ENCODE results near the gene PBX2. TPM values are rescaled to one million over a fixed set of nuclear protein-coding genes. Genes with fewer than 3 reads are reported as not detected.

Gene PBX2
- total and polyA plus RNA-seq, 10 of the 15 experiments (the other 5 are each of a cell fraction or from before 2014, with no cell fraction given) = 0.84 to 66.5 (median 20.6) TPM

GRCh38 chr6:32192608-32193039, 2.6 kb upstream of the PBX2 start, which contains the start of gene GPSM3:
Gene GPSM3, minus strand, starts transcription at chr6:32192643. Its CDS starts 130 bp downstream, at chr6:32192513.
- Histone ChIP-seq H3K9ac (ENCODE audit: control insufficient read depth, insufficient read depth, low read length) (peak within 1 kb of the TSS; percentile 99), H3K27ac (ENCODE audit: control insufficient read depth, insufficient read depth) (peak within 1 kb of the TSS; percentile 100), H2AFZ (ENCODE audit: control insufficient read depth, low read depth, low read length) (peak within 1 kb of the TSS; percentile 9; the same call in 1 of the 2 replicates), H3K4me1 (ENCODE audit: control insufficient read depth, insufficient read depth, low read length) (peaks cover 32% of the 10 kb centered on the region), H3K4me3 (peak within 1 kb of the TSS; percentile 90), H3K4me2 (ENCODE audit: control insufficient read depth, insufficient read depth) (peak within 1 kb of the TSS; percentile 99), H3K27me3 (replicated peaks in 1 of 2; ENCODE audit: control insufficient read depth in 2 of 2, insufficient read depth in 2 of 2, low read length in 1 of 2) (no peaks in the 10 kb centered on the region), H3K36me3 (ENCODE audit: control insufficient read depth in 2 of 2, insufficient read depth in 2 of 2, low read length in 1 of 2) (peaks cover 0 to 2% of the 10 kb centered on the region in 2 experiments; a peak in 1 of 4 replicates), H3K79me2 (ENCODE audit: control insufficient read depth, insufficient read depth, low read length) (peaks cover 54% of the 10 kb centered on the region), H4K20me1 (ENCODE audit: control insufficient read depth, insufficient read depth) (no peaks in the 10 kb centered on the region), H3K9me3 (replicated peaks; ENCODE audit: control insufficient read depth, insufficient read depth, low read length) (no peaks in the 10 kb centered on the region)
- SMC1A ChIA-PET (ENCODE audit: uncharacterized antibody, unreplicated experiment) = interaction anchor here (0.7 to 4.3 kb wide), 4 partner anchors 15 to 63 kb away, joined by 3 to 41 read pairs (median 14); partner anchors contain the start of genes AGPAT1, ATF6B, FKBPL and RNF5
- CTCF ChIA-PET = interaction anchor here (1.3 to 4.2 kb wide), 4 partner anchors 14 to 74 kb away, joined by 4 to 35 read pairs (median 7); partner anchors contain the start of genes ATF6B and FKBPL
- FAIRE-seq = peak; percentile 38
- POLR2A ChIA-PET = interaction anchor here (0.5 to 7.0 kb wide), 10 partner anchors 14 to 837 kb away, joined by 3 to 123 read pairs (median 5); partner anchors contain the start of genes AGPAT1, ATF6B, FKBPL and HLA-DMA
- 0% methylated on average over 5 of the region's 5 CpGs for WGBS (ENCODE audit: insufficient coverage, insufficient replicate concordance, low lambda C conversion rate, missing lambda C conversion rate)
- ATAC-seq = no peak
- no TSS peak for BruUV-seq (replicated peaks)
- RAD21 ChIA-PET (ENCODE audit: unreplicated experiment) = interaction anchor here (0.7 to 3.7 kb wide), 7 partner anchors 13 to 779 kb away, joined by 3 to 27 read pairs (median 3); partner anchors contain the start of genes AGPAT1, ATF6B and FKBPL
- in situ Hi-C loops (cut with MboI) (no loop called here), intact Hi-C loops (cut with micrococcal nuclease; ENCODE audit: unreplicated experiment) (no loop called here)
- peak; percentile 59 for DNase-seq (ENCODE audit: low read depth, low spot score)
- TF ChIP-seq SP1 (IDR thresholded peaks at IDR 0.05; ENCODE audit: low read depth, low read length) (peak; percentile 66), KDM1A (IDR thresholded peaks at IDR 0.05; ENCODE audit: borderline replicate concordance) (no peak), TAF1 (IDR thresholded peaks at IDR 0.05; ENCODE audit: borderline replicate concordance, low read depth, low read length) (peak; percentile 61), MYC (IDR thresholded peaks at IDR 0.05; ENCODE audit: insufficient read depth, insufficient read length, insufficient replicate concordance, low read length, severe bottlenecking) (no peak), YY1 (IDR thresholded peaks at IDR 0.05; ENCODE audit: low read depth, low read length) (0 out of 2 replicates have a peak, but pooled peaks have one; percentile 43), E4F1 (IDR thresholded peaks at IDR 0.05; ENCODE audit: borderline replicate concordance, partially characterized antibody) (peak; percentile 39), CHD2 (IDR thresholded peaks at IDR 0.05; ENCODE audit: borderline replicate concordance, low read depth, low read length) (peak; percentile 58; the same call in 1 of the 2 replicates), POLR2A (IDR thresholded peaks at IDR 0.05; ENCODE audit: low read depth, low read length) (peak; percentile 66), FOXK2 (IDR thresholded peaks at IDR 0.05) (peak; percentile 71)
- TF ChIP-seq, protein P1, sequence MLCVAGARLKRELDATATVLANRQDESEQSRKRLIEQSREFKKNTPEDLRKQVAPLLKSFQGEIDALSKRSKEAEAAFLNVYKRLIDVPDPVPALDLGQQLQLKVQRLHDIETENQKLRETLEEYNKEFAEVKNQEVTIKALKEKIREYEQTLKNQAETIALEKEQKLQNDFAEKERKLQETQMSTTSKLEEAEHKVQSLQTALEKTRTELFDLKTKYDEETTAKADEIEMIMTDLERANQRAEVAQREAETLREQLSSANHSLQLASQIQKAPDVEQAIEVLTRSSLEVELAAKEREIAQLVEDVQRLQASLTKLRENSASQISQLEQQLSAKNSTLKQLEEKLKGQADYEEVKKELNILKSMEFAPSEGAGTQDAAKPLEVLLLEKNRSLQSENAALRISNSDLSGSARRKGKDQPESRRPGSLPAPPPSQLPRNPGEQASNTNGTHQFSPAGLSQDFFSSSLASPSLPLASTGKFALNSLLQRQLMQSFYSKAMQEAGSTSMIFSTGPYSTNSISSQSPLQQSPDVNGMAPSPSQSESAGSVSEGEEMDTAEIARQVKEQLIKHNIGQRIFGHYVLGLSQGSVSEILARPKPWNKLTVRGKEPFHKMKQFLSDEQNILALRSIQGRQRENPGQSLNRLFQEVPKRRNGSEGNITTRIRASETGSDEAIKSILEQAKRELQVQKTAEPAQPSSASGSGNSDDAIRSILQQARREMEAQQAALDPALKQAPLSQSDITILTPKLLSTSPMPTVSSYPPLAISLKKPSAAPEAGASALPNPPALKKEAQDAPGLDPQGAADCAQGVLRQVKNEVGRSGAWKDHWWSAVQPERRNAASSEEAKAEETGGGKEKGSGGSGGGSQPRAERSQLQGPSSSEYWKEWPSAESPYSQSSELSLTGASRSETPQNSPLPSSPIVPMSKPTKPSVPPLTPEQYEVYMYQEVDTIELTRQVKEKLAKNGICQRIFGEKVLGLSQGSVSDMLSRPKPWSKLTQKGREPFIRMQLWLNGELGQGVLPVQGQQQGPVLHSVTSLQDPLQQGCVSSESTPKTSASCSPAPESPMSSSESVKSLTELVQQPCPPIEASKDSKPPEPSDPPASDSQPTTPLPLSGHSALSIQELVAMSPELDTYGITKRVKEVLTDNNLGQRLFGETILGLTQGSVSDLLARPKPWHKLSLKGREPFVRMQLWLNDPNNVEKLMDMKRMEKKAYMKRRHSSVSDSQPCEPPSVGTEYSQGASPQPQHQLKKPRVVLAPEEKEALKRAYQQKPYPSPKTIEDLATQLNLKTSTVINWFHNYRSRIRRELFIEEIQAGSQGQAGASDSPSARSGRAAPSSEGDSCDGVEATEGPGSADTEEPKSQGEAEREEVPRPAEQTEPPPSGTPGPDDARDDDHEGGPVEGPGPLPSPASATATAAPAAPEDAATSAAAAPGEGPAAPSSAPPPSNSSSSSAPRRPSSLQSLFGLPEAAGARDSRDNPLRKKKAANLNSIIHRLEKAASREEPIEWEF (IDR thresholded peaks at IDR 0.05; ENCODE audit: insufficient replicate concordance, low read depth, low read length) = no peak
- TF ChIP-seq, protein P2, sequence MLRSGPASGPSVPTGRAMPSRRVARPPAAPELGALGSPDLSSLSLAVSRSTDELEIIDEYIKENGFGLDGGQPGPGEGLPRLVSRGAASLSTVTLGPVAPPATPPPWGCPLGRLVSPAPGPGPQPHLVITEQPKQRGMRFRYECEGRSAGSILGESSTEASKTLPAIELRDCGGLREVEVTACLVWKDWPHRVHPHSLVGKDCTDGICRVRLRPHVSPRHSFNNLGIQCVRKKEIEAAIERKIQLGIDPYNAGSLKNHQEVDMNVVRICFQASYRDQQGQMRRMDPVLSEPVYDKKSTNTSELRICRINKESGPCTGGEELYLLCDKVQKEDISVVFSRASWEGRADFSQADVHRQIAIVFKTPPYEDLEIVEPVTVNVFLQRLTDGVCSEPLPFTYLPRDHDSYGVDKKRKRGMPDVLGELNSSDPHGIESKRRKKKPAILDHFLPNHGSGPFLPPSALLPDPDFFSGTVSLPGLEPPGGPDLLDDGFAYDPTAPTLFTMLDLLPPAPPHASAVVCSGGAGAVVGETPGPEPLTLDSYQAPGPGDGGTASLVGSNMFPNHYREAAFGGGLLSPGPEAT (IDR thresholded peaks at IDR 0.05; ENCODE audit: low read depth) = peak; percentile 65; the same call in 1 of the 2 replicates
- TF ChIP-seq, protein P3, sequence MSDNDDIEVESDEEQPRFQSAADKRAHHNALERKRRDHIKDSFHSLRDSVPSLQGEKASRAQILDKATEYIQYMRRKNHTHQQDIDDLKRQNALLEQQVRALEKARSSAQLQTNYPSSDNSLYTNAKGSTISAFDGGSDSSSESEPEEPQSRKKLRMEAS (IDR thresholded peaks at IDR 0.05; ENCODE audit: low read depth, low read length) = no peak
